CD4-positive, alpha-beta memory T cell (primary cell): ENCODE results near the gene MRGPRX1. TPM values are rescaled to one million over a fixed set of nuclear protein-coding genes. Genes with fewer than 3 reads are reported as not detected.
"Not testable (repeated sequence)": the region's sequence is repeated elsewhere in the genome, so short reads cannot be mapped to it uniquely, and the experiment has no call there.

ENCODE experiments used
- CTCF ChIA-PET: fragments of 350-600 bp; sonication (Branson Sonifier 250); formaldehyde crosslinking; loops from one replicate; lab custom pipeline; 2021; ENCODE audit warnings: inconsistent platforms; ENCODE audit not compliant: partially characterized antibody; lab: Charles Lee
- POLR2A ChIA-PET: fragments of 350-600 bp; sonication (Branson Sonifier 250); formaldehyde crosslinking; loops from one replicate; lab custom pipeline; 2021; ENCODE audit not compliant: partially characterized antibody; lab: Charles Lee
- DNase-seq, 5 donors: peaks; one replicate each; pipeline versions ENCODE4 v3.0.0 to v3.0.0-alpha.2; 2020 to 2022; ENCODE audit warnings: mixed read lengths in 1 of 5
- H3K27ac ChIP-seq: one replicate; pipeline ENCODE4 v1.7.0; 2013; ENCODE audit warnings: low read depth, low read length
- H3K27me3 ChIP-seq: 2 replicates; pipeline ENCODE4 v1.7.0; 2013; ENCODE audit warnings: mild to moderate bottlenecking, low read length, moderate library complexity; ENCODE audit not compliant: insufficient read depth
- H3K36me3 ChIP-seq: 2 replicates; pipeline ENCODE4 v1.7.0; 2013; ENCODE audit warnings: mild to moderate bottlenecking, low read length, moderate library complexity; ENCODE audit not compliant: insufficient read depth
- H3K4me1 ChIP-seq: 2 replicates; pipeline ENCODE4 v1.7.0; 2013; ENCODE audit warnings: mild to moderate bottlenecking, low read length, moderate library complexity; ENCODE audit not compliant: insufficient read depth
- H3K4me3 ChIP-seq, 2 donors: one replicate each; pipeline ENCODE4 v1.7.0; 2013; ENCODE audit warnings: low read length in 2 of 2, mild to moderate bottlenecking in 1 of 2
- H3K9me3 ChIP-seq, 2 donors: one replicate each; pipeline ENCODE4 v1.7.0; 2013; ENCODE audit warnings: low read length in 2 of 2, control low read depth in 1 of 2; ENCODE audit not compliant: control insufficient read depth in 1 of 2
- H3K27ac Mint-ChIP-seq, 7 donors: one replicate each; pipeline ENCODE4 v1.8.0; 2020 to 2021; ENCODE audit warnings: mixed read lengths in 7 of 7, mild to moderate bottlenecking in 6 of 7, inconsistent platforms in 3 of 7, moderate library complexity in 3 of 7
- H3K27me3 Mint-ChIP-seq, 2 donors: one replicate each; pipeline ENCODE4 v1.8.0; 2020 to 2021; ENCODE audit warnings: mixed read lengths in 2 of 2
- H3K36me3 Mint-ChIP-seq, 2 donors: one replicate each; pipeline ENCODE4 v1.8.0; 2020 to 2021; ENCODE audit warnings: mixed read lengths in 2 of 2, inconsistent platforms in 1 of 2, mild to moderate bottlenecking in 1 of 2
- H3K4me1 Mint-ChIP-seq, 4 donors: one replicate each; pipeline ENCODE4 v1.8.0; 2020 to 2021; ENCODE audit warnings: mixed read lengths in 4 of 4, mild to moderate bottlenecking in 1 of 4
- H3K4me3 Mint-ChIP-seq, 8 donors: one replicate each; pipeline ENCODE4 v1.8.0; 2020 to 2021; ENCODE audit warnings: mixed read lengths in 8 of 8, mild to moderate bottlenecking in 7 of 8, moderate library complexity in 6 of 8, inconsistent platforms in 3 of 8
- H3K9me3 Mint-ChIP-seq, 8 donors: one replicate each; pipeline ENCODE4 v1.8.0; 2020 to 2021; ENCODE audit warnings: mixed read lengths in 8 of 8, mild to moderate bottlenecking in 5 of 8, inconsistent platforms in 3 of 8, moderate library complexity in 1 of 8
- intact Hi-C: fragments of 100-400 bp; cut with micrococcal nuclease; formaldehyde crosslinking; loops from one replicate; pipeline ENCODE4 v1.15.1; 2023
- polyA plus RNA-seq, 2 donors: library from polyadenylated mRNA; unstranded; fragments of 300-500 nt; fragmentation: Illumina TruSeq; gene quantifications; one replicate each; pipeline ENCODE4 v1.2.3, GENCODE V29; 2021
- total RNA-seq, 2 experiments: library from RNA; stranded (reverse); gene quantifications; one replicate each; pipeline ENCODE4 v1.2.3, GENCODE V29; 2021

Gene MRGPRX1
- total and polyA plus RNA-seq, 4 experiments from 2014 or later, result not detected

DNA sequence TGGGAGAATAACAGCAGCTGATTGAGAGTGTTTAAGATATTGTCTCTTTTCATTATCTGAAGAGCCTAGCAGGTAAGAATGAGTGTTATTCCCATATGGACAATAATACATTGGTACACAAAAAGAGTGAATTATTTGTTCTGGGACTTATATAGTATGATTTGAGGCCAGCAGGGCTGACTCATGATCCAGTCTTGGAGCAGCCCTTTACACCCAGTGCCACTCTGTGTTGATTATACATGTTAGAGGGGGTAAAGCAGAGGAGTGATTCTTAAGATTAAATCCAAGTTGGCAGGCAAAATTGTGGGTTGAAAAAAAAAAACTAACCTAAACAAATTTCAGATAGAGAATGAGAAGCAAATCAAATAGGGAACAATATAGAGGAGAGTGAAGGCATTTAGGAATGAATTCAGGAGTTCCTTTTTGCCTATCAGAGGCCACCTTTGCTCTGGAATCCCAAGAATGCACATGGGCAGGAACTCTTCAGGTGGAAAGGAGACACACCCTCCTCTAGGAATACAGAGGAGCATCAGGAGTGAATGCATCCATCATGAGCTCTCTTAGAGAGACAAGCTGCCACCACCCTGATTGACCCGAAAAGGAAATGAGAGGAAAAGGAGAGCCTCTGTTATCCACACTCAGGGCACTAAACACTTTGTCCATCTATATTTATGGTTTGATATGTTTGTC, 19.2 kb upstream of the MRGPRX1 start:
- H3K27me3 ChIP-seq, result no peaks in the 10 kb centered on the region
- Mint-ChIP-seq H3K4me3 (no peak overlapping the region), H3K9me3 (peaks cover 0 to 2% (median 0%) of the 10 kb centered on the region in 8 donors), H3K4me1 (no peaks in the 10 kb centered on the region), H3K27me3 (peaks cover 3 to 20% of the 10 kb centered on the region in 2 donors), H3K36me3 (no peaks in the 10 kb centered on the region), H3K27ac (no peak overlapping the region)
- H3K4me1 ChIP-seq, result no peaks in the 10 kb centered on the region
- H3K36me3 ChIP-seq, result no peaks in the 10 kb centered on the region
- H3K4me3 ChIP-seq, result no peak overlapping the region
- no peaks in the 10 kb centered on the region for H3K9me3 ChIP-seq
- no peak overlapping the region for H3K27ac ChIP-seq
- ChIA-PET POLR2A (no interaction called here), CTCF (no interaction called here)
- intact Hi-C loops, result no loop called here
- no peak for DNase-seq

DNA sequence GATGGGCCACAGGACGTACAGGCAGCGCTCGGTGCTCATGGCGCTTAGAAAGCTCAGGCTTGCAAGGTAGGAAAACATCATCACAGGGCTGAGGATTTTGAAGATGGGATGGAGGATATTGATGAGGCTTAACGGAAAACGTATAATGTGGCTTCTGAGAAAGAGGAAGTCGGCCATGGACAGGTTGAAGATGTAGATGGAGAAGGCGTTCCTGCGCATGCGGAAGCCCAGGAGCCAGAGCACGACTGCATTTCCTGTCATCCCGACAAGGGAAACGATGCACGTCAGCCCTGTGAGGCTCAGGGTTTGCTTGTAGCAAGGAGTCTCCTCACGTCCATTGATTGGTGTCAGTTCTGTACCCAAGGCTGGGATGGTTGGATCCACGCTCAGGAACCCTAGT, 17.4 kb upstream of the MRGPRX1 start:
- CTCF ChIA-PET, result no interaction called here
- Histone ChIP-seq H3K9me3 (no peaks in the 10 kb centered on the region), H3K27ac (no peak overlapping the region), H3K4me1 (no peaks in the 10 kb centered on the region), H3K27me3 (no peaks in the 10 kb centered on the region), H3K36me3 (no peaks in the 10 kb centered on the region), H3K4me3 (no peak overlapping the region)
- Mint-ChIP-seq H3K9me3 (peaks cover 0 to 2% (median 0%) of the 10 kb centered on the region in 8 donors), H3K27ac (no peak overlapping the region), H3K36me3 (no peaks in the 10 kb centered on the region), H3K4me1 (no peaks in the 10 kb centered on the region), H3K27me3 (peaks cover 3 to 22% of the 10 kb centered on the region in 2 donors), H3K4me3 (no peak overlapping the region)
- no peak for DNase-seq
- intact Hi-C loops, result no loop called here
- POLR2A ChIA-PET, result no interaction called here

DNA sequence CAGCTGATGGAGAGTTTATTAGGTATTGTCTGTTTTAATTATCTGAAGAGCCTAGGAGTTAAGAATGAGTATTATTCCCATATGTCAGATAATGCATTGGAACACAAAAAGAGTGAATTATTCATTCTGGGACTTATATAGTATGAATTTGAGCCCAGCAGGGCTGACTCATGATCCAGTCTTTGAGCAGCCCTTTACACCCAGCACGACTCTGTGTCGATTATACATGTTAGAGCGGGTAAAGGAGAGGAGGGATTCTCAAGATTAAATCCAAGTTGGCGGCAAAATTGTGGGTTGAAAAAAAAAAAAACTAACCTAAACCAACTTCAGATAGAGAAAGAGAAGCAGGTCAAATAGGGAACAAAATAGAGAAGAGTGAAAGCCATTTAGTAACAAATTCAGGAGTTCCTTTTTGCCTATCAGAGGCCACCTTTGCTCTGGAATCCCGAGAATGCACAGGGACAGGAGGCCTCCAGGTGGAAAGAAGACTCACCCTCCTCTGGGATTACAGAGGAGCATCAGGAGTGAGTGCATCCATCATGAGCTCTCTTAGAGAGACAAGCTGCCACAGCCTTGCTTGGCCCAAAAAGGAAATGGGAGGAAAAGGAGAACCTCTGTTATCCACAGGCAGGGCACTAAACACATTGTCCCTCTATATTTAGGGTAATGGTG, 3.1 kb downstream of the MRGPRX1 start:
- no peaks in the 10 kb centered on the region for H3K27me3 ChIP-seq
- H3K27me3 Mint-ChIP-seq, result peaks cover 3 to 13% of the 10 kb centered on the region in 2 donors
- POLR2A ChIA-PET, result no interaction called here
- H3K9me3 ChIP-seq, result no peaks in the 10 kb centered on the region
- intact Hi-C loops, result no loop called here
- DNase-seq, result no peak
- H3K27ac Mint-ChIP-seq, result no peak overlapping the region
- H3K36me3 Mint-ChIP-seq, result no peaks in the 10 kb centered on the region
- CTCF ChIA-PET, result no interaction called here
- H3K4me1 Mint-ChIP-seq, result no peaks in the 10 kb centered on the region
- no peaks in the 10 kb centered on the region for H3K4me1 ChIP-seq
- no peaks in the 10 kb centered on the region for H3K36me3 ChIP-seq
- no peak overlapping the region for H3K4me3 Mint-ChIP-seq
- H3K27ac ChIP-seq, result no peak overlapping the region
- H3K9me3 Mint-ChIP-seq, result no peaks in the 10 kb centered on the region
- no peak overlapping the region for H3K4me3 ChIP-seq

DNA sequence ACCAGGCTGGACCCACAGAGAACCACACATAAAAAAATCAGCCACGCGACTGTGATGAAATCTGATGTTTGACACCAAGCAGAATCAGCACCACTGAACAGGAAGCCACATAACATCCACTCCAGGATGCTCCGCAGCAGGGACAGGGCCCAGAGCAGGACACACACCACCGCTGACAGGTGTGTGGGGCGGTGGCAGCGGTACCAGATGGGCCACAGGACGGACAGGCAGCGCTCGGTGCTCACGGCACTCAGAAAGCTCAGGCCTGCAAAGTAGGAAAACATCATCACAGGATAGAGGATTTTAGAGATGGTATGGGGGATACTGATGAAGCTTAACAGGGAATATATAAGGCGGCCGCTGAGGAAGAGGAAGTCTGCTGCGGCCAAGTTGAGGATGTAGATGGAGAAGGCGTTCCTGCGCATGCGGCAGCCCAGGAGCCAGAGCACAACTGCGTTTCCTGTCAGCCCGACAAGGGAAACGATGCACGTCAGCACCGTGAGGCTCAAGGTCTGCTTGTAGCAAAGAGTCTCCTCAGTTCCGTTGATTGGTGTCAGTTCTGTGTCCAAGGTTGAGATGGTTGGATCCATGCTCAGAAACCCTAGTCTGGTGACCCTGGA, 4.9 kb downstream of the MRGPRX1 start:
- Histone ChIP-seq H3K36me3 (no peaks in the 10 kb centered on the region), H3K4me1 (no peaks in the 10 kb centered on the region), H3K9me3 (no peaks in the 10 kb centered on the region), H3K27me3 (no peaks in the 10 kb centered on the region), H3K27ac (no peak overlapping the region), H3K4me3 (no peak overlapping the region)
- H3K4me1 Mint-ChIP-seq, result no peaks in the 10 kb centered on the region
- no peaks in the 10 kb centered on the region for H3K9me3 Mint-ChIP-seq
- no peak for DNase-seq
- ChIA-PET CTCF (no interaction called here), POLR2A (no interaction called here)
- intact Hi-C loops, result no loop called here
- H3K36me3 Mint-ChIP-seq, result no peaks in the 10 kb centered on the region
- H3K27ac Mint-ChIP-seq, result no peak overlapping the region
- H3K27me3 Mint-ChIP-seq, result peaks cover 2 to 13% of the 10 kb centered on the region in 2 donors
- no peak overlapping the region for H3K4me3 Mint-ChIP-seq

DNA sequence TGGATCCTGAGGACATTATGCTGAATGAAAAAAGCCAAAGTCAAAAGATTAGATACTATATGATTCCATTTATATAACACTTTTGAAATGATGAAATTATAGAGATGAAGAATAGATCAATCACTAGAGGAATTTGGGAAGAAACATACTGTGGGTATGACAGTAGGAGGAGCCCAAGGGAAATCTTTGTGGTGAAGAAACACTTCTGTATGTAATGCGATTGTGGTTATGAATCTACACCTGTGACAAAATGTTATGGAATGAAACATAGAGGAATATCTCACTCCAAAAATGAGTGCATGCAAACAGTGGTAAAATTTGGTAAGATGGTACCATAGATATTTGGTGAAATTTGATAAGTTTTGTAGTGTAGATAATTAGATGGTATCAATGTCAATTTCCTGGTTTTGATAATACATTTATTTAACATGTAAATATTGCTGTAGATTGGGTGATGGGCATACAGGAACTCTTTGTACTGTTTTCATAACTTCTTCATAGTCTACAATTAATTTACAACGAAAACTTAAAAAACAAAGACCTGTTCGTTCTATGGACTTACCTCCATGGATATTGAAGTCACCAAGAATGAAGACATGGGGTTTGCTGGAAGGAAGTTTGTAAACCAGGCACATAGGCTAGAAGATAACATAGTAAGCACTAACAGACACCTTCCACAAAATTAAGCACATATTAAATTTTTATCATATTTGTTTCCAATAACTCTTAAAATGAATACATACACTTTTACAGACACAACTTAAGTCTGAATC, 11.5 kb downstream of the MRGPRX1 start:
- no peak for DNase-seq
- Mint-ChIP-seq H3K36me3 (no peaks in the 10 kb centered on the region), H3K4me3 (no peak overlapping the region), H3K4me1 (no peaks in the 10 kb centered on the region), H3K9me3 (peaks cover 0 to 7% (median under 1%) of the 10 kb centered on the region in 8 donors), H3K27me3 (peaks cover 2 to 4% of the 10 kb centered on the region in 2 donors), H3K27ac (no peak overlapping the region)
- H3K4me3 ChIP-seq, result no peak overlapping the region
- no peak overlapping the region for H3K27ac ChIP-seq
- no peaks in the 10 kb centered on the region for H3K36me3 ChIP-seq
- ChIA-PET POLR2A (no interaction called here), CTCF (no interaction called here)
- no peaks in the 10 kb centered on the region for H3K27me3 ChIP-seq
- no peaks in the 10 kb centered on the region for H3K9me3 ChIP-seq
- H3K4me1 ChIP-seq, result no peaks in the 10 kb centered on the region
- intact Hi-C loops, result no loop called here

DNA sequence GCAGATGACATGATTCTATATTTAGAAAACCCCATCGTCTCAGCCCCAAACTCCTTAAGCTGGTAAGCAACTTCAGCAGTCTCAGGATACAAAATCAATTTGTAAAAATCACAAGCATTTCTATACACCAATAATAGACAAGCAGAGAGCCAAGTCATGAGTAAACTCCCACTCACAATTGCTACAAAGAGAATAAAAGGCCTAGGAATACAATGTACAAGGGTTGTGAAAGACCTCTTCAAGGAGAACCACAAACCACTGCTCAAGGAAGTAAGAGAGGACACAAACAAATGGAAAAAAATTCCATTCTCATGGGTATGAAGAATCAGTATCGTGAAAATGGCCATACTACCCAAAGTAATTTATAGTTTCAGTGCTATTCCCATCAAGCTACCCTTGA, 13.8 kb downstream of the MRGPRX1 start:
- H3K4me1 Mint-ChIP-seq, H3K27ac ChIP-seq, H3K9me3 Mint-ChIP-seq, intact Hi-C loops, H3K27me3 Mint-ChIP-seq, H3K36me3 Mint-ChIP-seq, CTCF ChIA-PET, H3K27me3 ChIP-seq, H3K4me3 ChIP-seq, H3K27ac Mint-ChIP-seq, H3K4me1 ChIP-seq, H3K4me3 Mint-ChIP-seq, H3K36me3 ChIP-seq, POLR2A ChIA-PET, H3K9me3 ChIP-seq, DNase-seq: not testable (repeated sequence)

DNA sequence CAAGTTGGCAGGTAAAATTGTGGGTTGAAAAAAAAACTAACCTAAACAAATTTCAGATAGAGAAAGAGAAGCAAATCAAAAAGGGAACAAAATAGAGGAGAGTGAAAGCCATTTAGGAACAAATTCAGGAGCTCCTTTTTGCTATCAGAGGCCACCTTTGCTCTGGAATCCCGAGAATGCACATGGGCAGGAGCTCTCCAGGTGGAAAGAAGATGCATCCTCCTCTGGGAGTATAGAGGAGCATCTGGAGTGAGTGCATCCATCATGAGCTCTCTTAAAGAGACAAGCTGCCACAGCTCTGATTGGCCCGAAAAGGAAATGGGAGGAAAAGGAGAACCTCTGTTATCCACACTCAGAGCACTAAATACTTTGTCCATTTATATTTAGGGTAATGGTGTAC, 26.3 kb downstream of the MRGPRX1 start:
- Histone ChIP-seq H3K27me3 (no peaks in the 10 kb centered on the region), H3K36me3 (no peaks in the 10 kb centered on the region), H3K27ac (no peak overlapping the region), H3K4me1 (no peaks in the 10 kb centered on the region), H3K9me3 (no peaks in the 10 kb centered on the region), H3K4me3 (no peak overlapping the region)
- H3K27me3 Mint-ChIP-seq, result peaks cover 10 to 15% of the 10 kb centered on the region in 2 donors
- intact Hi-C loops, result no loop called here
- POLR2A ChIA-PET, result no interaction called here
- no peak overlapping the region for H3K4me3 Mint-ChIP-seq
- CTCF ChIA-PET, result no interaction called here
- no peaks in the 10 kb centered on the region for H3K36me3 Mint-ChIP-seq
- DNase-seq, result no peak
- no peak overlapping the region for H3K27ac Mint-ChIP-seq
- H3K4me1 Mint-ChIP-seq, result no peaks in the 10 kb centered on the region
- peaks cover 0 to 4% (median 0%) of the 10 kb centered on the region in 8 donors for H3K9me3 Mint-ChIP-seq
